ENCODE measurements around the gene CLDN3. TPM values are rescaled to one million over a fixed set of nuclear protein-coding genes. Genes with fewer than 3 reads are reported as not detected.

Gene CLDN3
- total and polyA plus RNA-seq, 10 donors, result 0.13 to 0.26 (median 0.26) TPM; not detected in 7

DNA sequence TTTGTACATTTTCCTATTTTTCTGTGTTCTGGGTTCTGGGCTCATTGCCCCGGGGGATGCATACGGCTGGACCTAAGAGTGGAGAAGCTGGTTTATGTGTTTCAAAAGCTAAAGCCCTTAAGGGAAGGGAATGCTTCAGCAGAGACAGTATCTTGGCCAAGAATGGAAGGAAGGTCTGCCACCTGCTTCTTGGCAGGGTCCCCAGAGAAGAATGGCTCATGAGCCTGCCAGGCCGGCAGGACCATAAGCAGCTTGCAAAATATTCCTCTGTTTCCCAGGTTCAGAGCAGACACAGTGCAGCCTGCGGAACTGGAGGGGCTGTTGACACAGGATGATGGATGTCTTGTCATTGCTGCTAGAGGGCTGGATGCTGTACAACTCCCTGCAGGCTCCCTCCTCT is 23.7 kb downstream of the CLDN3 start:
- intact Hi-C loops (cut with DNase I; ENCODE audit: low total_unique reads), result no loop called here
- no peak for DNase-seq
- Histone ChIP-seq H3K36me3 (no peaks in the 10 kb centered on the region), H3K27ac (no peak overlapping the region), H3K4me1 (peaks cover 0 to 12% (median 8%) of the 10 kb centered on the region in 6 donors), H3K9me3 (no peaks in the 10 kb centered on the region), H3K27me3 (replicated peaks in 1 of 7) (peaks cover 0 to 3% (median 0%) of the 10 kb centered on the region in 7 donors), H3K4me3 (no peak overlapping the region)
- TF ChIP-seq POLR2AphosphoS5 (IDR thresholded peaks at IDR 0.05), result no peak
- TF ChIP-seq, protein P1, sequence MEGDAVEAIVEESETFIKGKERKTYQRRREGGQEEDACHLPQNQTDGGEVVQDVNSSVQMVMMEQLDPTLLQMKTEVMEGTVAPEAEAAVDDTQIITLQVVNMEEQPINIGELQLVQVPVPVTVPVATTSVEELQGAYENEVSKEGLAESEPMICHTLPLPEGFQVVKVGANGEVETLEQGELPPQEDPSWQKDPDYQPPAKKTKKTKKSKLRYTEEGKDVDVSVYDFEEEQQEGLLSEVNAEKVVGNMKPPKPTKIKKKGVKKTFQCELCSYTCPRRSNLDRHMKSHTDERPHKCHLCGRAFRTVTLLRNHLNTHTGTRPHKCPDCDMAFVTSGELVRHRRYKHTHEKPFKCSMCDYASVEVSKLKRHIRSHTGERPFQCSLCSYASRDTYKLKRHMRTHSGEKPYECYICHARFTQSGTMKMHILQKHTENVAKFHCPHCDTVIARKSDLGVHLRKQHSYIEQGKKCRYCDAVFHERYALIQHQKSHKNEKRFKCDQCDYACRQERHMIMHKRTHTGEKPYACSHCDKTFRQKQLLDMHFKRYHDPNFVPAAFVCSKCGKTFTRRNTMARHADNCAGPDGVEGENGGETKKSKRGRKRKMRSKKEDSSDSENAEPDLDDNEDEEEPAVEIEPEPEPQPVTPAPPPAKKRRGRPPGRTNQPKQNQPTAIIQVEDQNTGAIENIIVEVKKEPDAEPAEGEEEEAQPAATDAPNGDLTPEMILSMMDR (IDR thresholded peaks at IDR 0.05 in 8 of 11, conservative IDR thresholded peaks at IDR 0.05 in 3 of 11), result no peak
- TF ChIP-seq POLR2A (IDR thresholded peaks at IDR 0.05), result no peak
- WGBS, 5 donors, result 81 to 88% (median 85%) methylated on average over 4 of the region's 4 CpGs

GRCh38 chr7:73742753-73743641 is 27.1 kb downstream of the CLDN3 start:
- Histone ChIP-seq H3K36me3 (no peaks in the 10 kb centered on the region), H3K27ac (no peak overlapping the region), H3K4me1 (peaks cover under 1 to 24% (median 13%) of the 10 kb centered on the region in 6 donors), H3K4me3 (no peak overlapping the region), H3K9me3 (no peaks in the 10 kb centered on the region), H3K27me3 (replicated peaks in 1 of 7) (peaks cover 0 to 3% (median 0%) of the 10 kb centered on the region in 7 donors)
- intact Hi-C loops (cut with DNase I; ENCODE audit: low total_unique reads), result no loop called here
- TF ChIP-seq POLR2A (IDR thresholded peaks at IDR 0.05) (no peak), POLR2AphosphoS5 (IDR thresholded peaks at IDR 0.05) (peak in 1 of 3 donors; percentile 60)
- TF ChIP-seq, protein P1 (IDR thresholded peaks at IDR 0.05 in 8 of 11, conservative IDR thresholded peaks at IDR 0.05 in 3 of 11), result no peak
- peak; percentile 81 for DNase-seq
- WGBS, 5 donors, result 40 to 61% (median 58%) methylated on average over 21 to 35 of the region's 35 CpGs

DNA sequence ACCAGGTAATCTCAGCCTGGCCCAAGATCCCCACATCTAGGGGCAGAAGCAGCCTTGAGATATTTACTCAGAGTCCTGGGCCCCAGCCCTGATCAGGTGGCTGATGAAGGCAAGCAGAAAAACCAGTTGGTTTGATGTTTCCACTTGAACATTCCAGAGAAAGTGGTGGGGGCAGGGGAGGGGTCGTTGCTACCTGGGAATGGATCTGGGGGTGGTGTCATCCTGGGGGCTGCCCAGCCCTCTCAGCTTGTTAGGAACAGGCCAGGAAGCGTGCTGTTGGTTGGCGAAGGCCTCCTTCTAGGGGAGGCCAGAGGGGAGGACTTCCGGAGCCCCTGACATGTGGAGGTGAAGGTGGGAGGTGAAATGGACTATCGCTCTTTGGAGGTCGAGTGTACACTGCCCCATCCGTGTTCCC is 27.7 kb downstream of the CLDN3 start:
- no peaks in the 10 kb centered on the region for H3K9me3 ChIP-seq
- TF ChIP-seq, protein P1 (IDR thresholded peaks at IDR 0.05 in 8 of 11, conservative IDR thresholded peaks at IDR 0.05 in 3 of 11), result no peak
- TF ChIP-seq POLR2AphosphoS5 (IDR thresholded peaks at IDR 0.05) (no peak), POLR2A (IDR thresholded peaks at IDR 0.05) (no peak)
- H3K27me3 ChIP-seq (replicated peaks in 1 of 7), result peaks cover 0 to 3% (median 0%) of the 10 kb centered on the region in 7 donors
- peaks cover 6 to 30% (median 19%) of the 10 kb centered on the region in 6 donors for H3K4me1 ChIP-seq
- DNase-seq, result no peak
- H3K4me3 ChIP-seq, result no peak overlapping the region
- no peak overlapping the region for H3K27ac ChIP-seq
- WGBS, 5 donors, result 52 to 64% (median 55%) methylated on average over 7 of the region's 7 CpGs
- intact Hi-C loops (cut with DNase I; ENCODE audit: low total_unique reads), result no loop called here
- peaks cover 0 to 3% (median under 1%) of the 10 kb centered on the region in 6 donors for H3K36me3 ChIP-seq

- Histone ChIP-seq H3K27ac (no peak overlapping the region), H3K4me3 (no peak overlapping the region), H3K4me1 (peaks cover 6 to 37% (median 23%) of the 10 kb centered on the region in 6 donors), H3K36me3 (peaks cover 0 to 10% (median 5%) of the 10 kb centered on the region in 6 donors), H3K27me3 (replicated peaks in 1 of 7) (peaks cover 0 to 3% (median 0%) of the 10 kb centered on the region in 7 donors), H3K9me3 (no peaks in the 10 kb centered on the region)
- WGBS, 5 donors, result 88 to 94% (median 91%) methylated on average over 5 of the region's 5 CpGs
- intact Hi-C loops (cut with DNase I; ENCODE audit: low total_unique reads), result no loop called here
- TF ChIP-seq, protein P1 (IDR thresholded peaks at IDR 0.05 in 8 of 11, conservative IDR thresholded peaks at IDR 0.05 in 3 of 11), result no peak
- TF ChIP-seq POLR2A (IDR thresholded peaks at IDR 0.05), result no peak
- no peak for TF ChIP-seq POLR2AphosphoS5 (IDR thresholded peaks at IDR 0.05)
- no peak for DNase-seq
Measured at GRCh38 chr7:73741600-73741999, 28.5 kb downstream of the CLDN3 start.

All from spleen (tissue), 11 donors.